Adrenal gland (tissue), 12 donors: ENCODE data around the gene EPB41L4B. TPM values are rescaled to one million over a fixed set of nuclear protein-coding genes. Genes with fewer than 3 reads are reported as not detected.

Experiments
- DNase-seq, 7 donors: peaks; one replicate each; pipeline ENCODE4 v3.0.0-alpha.2; 2019 to 2020
- H3K27ac ChIP-seq, 5 donors: fragments of 200-600 bp; sonication (generic) in 4 of 5; 1 replicate in 3 of 5; 2 replicates in 2 of 5; pipeline versions ENCODE4 v1.5.1 to v1.8.0; 2016 to 2020; ENCODE audit warnings: mild to moderate bottlenecking in 1 of 5
- H3K27me3 ChIP-seq: fragments of 200-600 bp; 2 replicates; pipeline ENCODE4 v1.8.0; 2021
- H3K36me3 ChIP-seq, 2 donors: fragments of 200-600 bp; replicated peaks in 1 of 2; 1 replicate in 1 of 2; 2 replicates in 1 of 2; pipeline versions ENCODE4 v1.5.1 to v1.8.0; 2018 to 2022
- H3K4me1 ChIP-seq, 2 donors: fragments of 200-600 bp; replicated peaks in 1 of 2; 1 replicate in 1 of 2; 2 replicates in 1 of 2; pipeline versions ENCODE4 v1.5.1 to v1.8.0; 2018 to 2021
- H3K4me3 ChIP-seq, 4 donors: fragments of 200-600 bp; sonication (generic) in 3 of 4; one replicate each; pipeline ENCODE4 v1.5.1; 2016 to 2018
- H3K9me3 ChIP-seq, 3 donors: fragments of 200-600 bp; sonication (generic) in 1 of 3; replicated peaks in 1 of 3; 1 replicate in 2 of 3; 2 replicates in 1 of 3; pipeline versions ENCODE4 v1.5.1 to v1.8.0; 2016 to 2021
- CTCF ChIP-seq, 6 experiments: fragments of 450-650 bp in 4 of 6; fragments of 200-600 bp in 2 of 6; sonication (generic) in 1 of 6; IDR thresholded peaks; 1 replicate in 5 of 6; 2 replicates in 1 of 6; pipeline versions ENCODE4 v1.5.1 to v1.8.0; 2016 to 2021; ENCODE audit warnings: antibody characterized with exemption in 6 of 6, mild to moderate bottlenecking in 2 of 6, moderate library complexity in 1 of 6
- POLR2A ChIP-seq, 2 donors: fragments of 450-650 bp; IDR thresholded peaks; one replicate each; pipeline ENCODE4 v1.6.1; 2017; ENCODE audit warnings: antibody characterized with exemption in 2 of 2, mild to moderate bottlenecking in 2 of 2, moderate library complexity in 1 of 2
- WGBS, 4 donors: extraction: QIAGEN DNeasy Blood & Tissue Kit in 2 of 4; methylation state at CpG; one replicate each; pipeline versions ENCODE4 v1.1.5 to v1.1.7; 2013 to 2017; 5-methylcytosine and 5-hydroxymethylcytosine counted together
- intact Hi-C, 2 donors: fragments of 100-400 bp; cut with DNase I; formaldehyde crosslinking; loops; one replicate each; pipeline versions ENCODE4 v1.14.1 to v1.15.0; 2022 to 2023
- polyA plus RNA-seq, 3 donors: library from polyadenylated mRNA; stranded (reverse); fragments of 200-250 nt in 2 of 3; fragments of 350-450 nt in 1 of 3; fragmentation: Illumina TruSeq in 1 of 3; extraction: RNeasy Lipid Tissue Mini Kit (QIAGEN cat#74804) in 1 of 3; gene quantifications; one replicate each; pipeline ENCODE4 v1.2.3, GENCODE V29; 2013 to 2014
- total RNA-seq, 9 donors: library from RNA; depleted of rRNA in 4 of 9; stranded (reverse); fragments of >200 nt in 4 of 9; fragments of 120-200 nt in 1 of 9; fragmentation: NEBNext Ultra II Directional in 1 of 9; extraction: Animal tissue kit (Norgen Biotek cat#: 25700) in 1 of 9; gene quantifications; one replicate each; pipeline versions ENCODE4 v1.1.0 to v1.2.4, GENCODE V29; 2013 to 2023
- donor health status: healthy with polysubstance abuse.
- donor health status: Bipolar disorder and iron deficiency.
- donor health status: DM: yes; HTN: yes; CAD: no.
- donor health status: DM: no; HTN: no; CAD: no.
- donor health status: DM: no; HTN: no; CAD: no.
- donor health status: DM: yes; HTN: yes; CAD: no.

Gene EPB41L4B
- total and polyA plus RNA-seq, 12 donors, result 7.4 to 37.2 (median 18.7) TPM

DNA sequence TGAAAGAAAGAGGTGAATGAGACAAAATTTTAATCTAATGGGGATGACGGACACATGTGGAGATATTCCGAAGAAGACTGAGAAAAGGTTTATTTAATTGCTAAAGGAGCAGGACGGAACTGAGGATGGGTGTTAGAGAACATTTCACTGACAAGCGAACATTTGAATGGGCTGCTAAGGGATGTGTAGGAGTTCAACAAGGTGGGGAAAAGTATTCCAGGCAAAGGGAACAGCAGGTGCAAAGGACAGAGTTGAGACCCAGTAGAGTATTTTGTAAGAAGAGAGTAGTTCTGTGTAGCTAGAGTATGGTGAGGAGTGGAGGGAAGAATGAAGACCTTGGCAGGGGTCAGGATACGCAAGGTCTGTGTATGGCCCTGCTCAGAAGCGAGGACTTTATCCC is 106.4 kb downstream of the EPB41L4B start:
- Histone ChIP-seq H3K4me3 (no peak overlapping the region), H3K27me3 (no peaks in the 10 kb centered on the region), H3K4me1 (peaks cover 11 to 13% of the 10 kb centered on the region in 2 donors), H3K27ac (no peak overlapping the region), H3K36me3 (no peaks in the 10 kb centered on the region), H3K9me3 (no peaks in the 10 kb centered on the region)
- WGBS, 4 donors, result 85 to 97% (median 96%) methylated on average over 6 of the region's 6 CpGs
- intact Hi-C loops, result no loop called here
- TF ChIP-seq CTCF (IDR thresholded peaks at IDR 0.05) (no peak), POLR2A (IDR thresholded peaks at IDR 0.05) (no peak)
- no peak for DNase-seq

DNA sequence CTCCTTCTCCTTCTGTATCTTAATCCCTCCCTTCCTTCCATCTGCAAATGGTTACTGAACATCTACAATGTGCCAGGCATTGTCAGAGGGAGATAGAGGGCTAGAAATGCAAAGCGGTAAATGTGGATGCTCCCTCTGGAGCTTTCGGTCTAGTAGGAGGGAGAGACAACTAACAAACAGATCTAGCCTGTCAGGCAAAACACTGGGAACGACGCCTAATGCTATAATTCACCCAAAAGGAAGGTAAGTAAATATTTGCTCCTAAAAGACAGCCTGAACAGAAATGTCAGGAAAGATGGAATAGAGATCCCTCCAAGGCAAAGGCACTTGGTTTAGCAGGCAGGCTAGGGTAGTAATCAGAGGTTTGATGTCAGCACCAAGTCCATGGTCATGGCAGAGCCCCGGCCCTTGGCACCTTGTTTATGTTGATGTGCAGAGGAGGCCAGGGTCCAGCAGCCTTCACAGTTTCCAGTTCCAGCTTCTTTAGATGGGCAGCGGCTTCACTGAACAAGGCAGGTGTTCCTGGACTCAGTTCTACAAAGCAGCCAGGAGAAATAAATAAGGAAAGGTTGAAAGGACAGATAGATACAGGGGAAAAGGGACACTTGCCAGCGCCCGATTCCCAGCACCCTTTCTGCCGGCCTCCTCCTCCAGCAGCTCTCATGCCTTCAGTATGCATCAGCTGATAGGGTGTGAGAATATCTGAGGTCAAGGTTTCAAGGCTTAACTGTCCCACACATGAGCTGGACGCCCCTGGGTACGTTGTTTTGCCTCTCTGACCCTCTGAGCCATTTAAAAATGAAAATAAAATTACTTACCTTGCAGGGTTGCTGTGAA is 107.4 kb downstream of the EPB41L4B start:
- TF ChIP-seq POLR2A (IDR thresholded peaks at IDR 0.05), result no peak
- no peak for TF ChIP-seq CTCF (IDR thresholded peaks at IDR 0.05)
- 31 to 46% (median 43%) methylated on average over 11 of the region's 11 CpGs for WGBS, 4 donors

GRCh38 chr9:109212768-109213167 is 108.1 kb downstream of the EPB41L4B start:
- intact Hi-C loops, result no loop called here
- Histone ChIP-seq H3K27ac (peak overlapping the region in 2 of 5 donors; percentile 51 to 69), H3K4me3 (no peak overlapping the region), H3K36me3 (no peaks in the 10 kb centered on the region), H3K4me1 (peaks cover 11 to 13% of the 10 kb centered on the region in 2 donors), H3K9me3 (no peaks in the 10 kb centered on the region), H3K27me3 (no peaks in the 10 kb centered on the region)
- TF ChIP-seq CTCF (IDR thresholded peaks at IDR 0.05) (no peak), POLR2A (IDR thresholded peaks at IDR 0.05) (no peak)
- 43 to 59% (median 45%) methylated on average over 4 of the region's 4 CpGs for WGBS, 4 donors
- peak in 6 of 7 donors; percentile 22 to 56 (median 48) for DNase-seq

More for the DNA sequence above, 107.4 kb downstream of the EPB41L4B start:
- no peaks in the 10 kb centered on the region for H3K9me3 ChIP-seq
- H3K4me3 ChIP-seq, result no peak overlapping the region
- H3K27ac ChIP-seq, result peak overlapping the region in 4 of 5 donors; percentile 2 to 69 (median 30)
- peaks cover 11 to 13% of the 10 kb centered on the region in 2 donors for H3K4me1 ChIP-seq
- intact Hi-C loops, result no loop called here
- H3K27me3 ChIP-seq, result no peaks in the 10 kb centered on the region
- no peaks in the 10 kb centered on the region for H3K36me3 ChIP-seq
- DNase-seq, result peak in 5 of 7 donors; percentile 15 to 34 (median 25)

DNA sequence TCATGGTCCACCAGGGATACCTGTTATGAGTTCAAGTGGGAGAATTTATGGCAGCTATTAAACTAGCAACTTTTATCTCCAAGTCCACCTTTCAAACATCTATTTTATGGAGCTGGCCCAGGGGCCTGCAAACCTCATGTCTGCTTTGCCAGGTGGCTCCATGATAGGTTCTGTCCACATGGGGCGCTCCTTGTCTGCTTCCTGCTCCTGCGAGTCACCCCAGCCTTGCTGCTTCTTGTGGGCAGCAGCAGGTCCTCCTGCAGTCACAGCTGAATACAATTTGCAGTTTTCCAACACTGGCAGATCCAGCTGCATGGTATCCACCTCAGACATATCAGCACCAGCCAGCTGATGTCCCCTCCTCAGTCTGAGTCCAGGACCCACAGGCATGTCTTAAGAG is 114.2 kb downstream of the EPB41L4B start:
- Histone ChIP-seq H3K4me3 (no peak overlapping the region), H3K9me3 (no peaks in the 10 kb centered on the region), H3K27ac (no peak overlapping the region), H3K4me1 (peaks cover 0 to 11% of the 10 kb centered on the region in 2 donors), H3K27me3 (no peaks in the 10 kb centered on the region), H3K36me3 (no peaks in the 10 kb centered on the region)
- TF ChIP-seq CTCF (IDR thresholded peaks at IDR 0.05) (no peak), POLR2A (IDR thresholded peaks at IDR 0.05) (no peak)
- DNase-seq, result no peak
- intact Hi-C loops, result no loop called here
- 86 to 97% (median 95%) methylated on average over 2 of the region's 2 CpGs for WGBS, 4 donors
